SK-MEL-5 (cell line): ENCODE results near the gene KRT83. TPM values are rescaled to one million over a fixed set of nuclear protein-coding genes. Genes with fewer than 3 reads are reported as not detected.
A peak's percentile ranks its signal among the peaks of the same experiment; 100 is the strongest.

Experiments
- DNase-seq: peaks from one replicate; pipeline ENCODE4 v3.0.0-alpha.2; 2016; ENCODE audit warnings: low read depth, low spot score
- in situ Hi-C: cut with HindIII; loops from 2 replicates; pipeline ENCODE4 v1.10.0; 2016; ENCODE audit warnings: low sequenced_read_pairs, high pct_unique_total_duplicates, low pct_unique_long_range_greater_than_20kb
- total RNA-seq: library from RNA; depleted of rRNA; stranded (reverse); fragments of >200 nt; shearing (Covaris generic); gene quantifications from 2 replicates; pipeline ENCODE4 v1.2.3, GENCODE V29; 2014

KRT83 gene
- total RNA-seq, 1 experiment from 2014 or later, result not detected

- in situ Hi-C loops, result no loop called here
Observed at GRCh38 chr12:52284562-52285171, 36.5 kb downstream of the KRT83 start.

GRCh38 chr12:52280796-52281560 is 40.2 kb downstream of the KRT83 start:
- in situ Hi-C loops, result no loop called here
- DNase-seq, result peak; percentile 94

More at GRCh38 chr12:52284562-52285171, 36.5 kb downstream of the KRT83 start:
- DNase-seq, result no peak

- DNase-seq, result peak; percentile 78
- in situ Hi-C loops, result no loop called here
Observed at GRCh38 chr12:52280319-52280795, 40.8 kb downstream of the KRT83 start.

GRCh38 chr12:52279422-52280318 is 41.5 kb downstream of the KRT83 start:
- in situ Hi-C loops, result no loop called here

GRCh38 chr12:52278575-52279421 is 42.4 kb downstream of the KRT83 start:
- in situ Hi-C loops, result no loop called here
- DNase-seq, result peak; percentile 75

More at GRCh38 chr12:52279422-52280318, 41.5 kb downstream of the KRT83 start:
- peak; percentile 34 for DNase-seq

- no peak for DNase-seq
- in situ Hi-C loops, result no loop called here
Observed at GRCh38 chr12:52277486-52278245, 43.5 kb downstream of the KRT83 start.

GRCh38 chr12:52275686-52276085 is 45.5 kb downstream of the KRT83 start:
- no peak for DNase-seq
- in situ Hi-C loops, result no loop called here

GRCh38 chr12:52274521-52275120 is 46.6 kb downstream of the KRT83 start, which contains the start of gene KRT86:
TSS of gene KRT86 (plus strand) at chr12:52274645. CDS start at chr12:52301917, 27,272 bp downstream.
- no peak for DNase-seq
- in situ Hi-C loops, result no loop called here

GRCh38 chr12:52271158-52271557 is 50.0 kb downstream of the KRT83 start:
- in situ Hi-C loops, result no loop called here
- no peak for DNase-seq

- no peak for DNase-seq
- in situ Hi-C loops, result no loop called here
Observed at GRCh38 chr12:52270541-52271070, 50.6 kb downstream of the KRT83 start.

- in situ Hi-C loops, result no loop called here
- peak; percentile 13 for DNase-seq
Observed at GRCh38 chr12:52268212-52268611, 53.0 kb downstream of the KRT83 start.

- peak; percentile 20 for DNase-seq
- in situ Hi-C loops, result no loop called here
Observed at GRCh38 chr12:52267699-52268098, 53.5 kb downstream of the KRT83 start.

- DNase-seq, result no peak
- in situ Hi-C loops, result no loop called here
Observed at GRCh38 chr12:52267266-52267665, 53.9 kb downstream of the KRT83 start.

GRCh38 chr12:52266514-52266913 is 54.7 kb downstream of the KRT83 start:
- no peak for DNase-seq
- in situ Hi-C loops, result no loop called here

- in situ Hi-C loops, result no loop called here
- DNase-seq, result no peak
Observed at GRCh38 chr12:52264435-52264825, 56.8 kb downstream of the KRT83 start.
